DND-41 (cell line): Measurements from ENCODE around the gene DDT.

Source experiments
- EZH2 ChIP-seq: IDR thresholded peaks from 3 replicates; pipeline ENCODE4 v1.6.1; 2012; ENCODE audit warnings: borderline replicate concordance, low read depth, mild to moderate bottlenecking, moderate library complexity, low read length, inconsistent platforms; ENCODE audit not compliant: severe bottlenecking
- TF ChIP-seq, protein P1 (sequence below): IDR thresholded peaks from 2 replicates; pipeline ENCODE4 v1.5.1; 2012; ENCODE audit warnings: borderline replicate concordance, low read length, moderate library complexity, mild to moderate bottlenecking; ENCODE audit not compliant: poor library complexity, severe bottlenecking; ENCODE audit errors: extremely low read depth

DNA sequence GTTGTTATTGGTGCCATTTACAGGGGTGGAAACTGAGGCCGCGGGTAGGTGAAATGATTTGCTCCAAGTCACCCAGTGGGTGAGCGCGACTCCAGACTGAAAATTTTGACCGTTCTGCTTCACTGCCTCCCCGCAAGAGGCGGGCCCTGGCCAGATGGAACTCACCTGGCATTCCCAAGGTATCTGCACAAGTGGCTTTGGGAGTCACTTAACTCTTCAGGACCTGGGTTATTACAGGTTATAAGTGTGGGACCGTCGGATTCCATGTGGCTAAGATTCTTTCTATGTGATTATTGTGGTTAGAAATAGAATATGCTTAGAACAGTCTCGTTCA is 37.5 kb upstream of the DDT start:
- no peak for TF ChIP-seq EZH2
- TF ChIP-seq, protein P1, sequence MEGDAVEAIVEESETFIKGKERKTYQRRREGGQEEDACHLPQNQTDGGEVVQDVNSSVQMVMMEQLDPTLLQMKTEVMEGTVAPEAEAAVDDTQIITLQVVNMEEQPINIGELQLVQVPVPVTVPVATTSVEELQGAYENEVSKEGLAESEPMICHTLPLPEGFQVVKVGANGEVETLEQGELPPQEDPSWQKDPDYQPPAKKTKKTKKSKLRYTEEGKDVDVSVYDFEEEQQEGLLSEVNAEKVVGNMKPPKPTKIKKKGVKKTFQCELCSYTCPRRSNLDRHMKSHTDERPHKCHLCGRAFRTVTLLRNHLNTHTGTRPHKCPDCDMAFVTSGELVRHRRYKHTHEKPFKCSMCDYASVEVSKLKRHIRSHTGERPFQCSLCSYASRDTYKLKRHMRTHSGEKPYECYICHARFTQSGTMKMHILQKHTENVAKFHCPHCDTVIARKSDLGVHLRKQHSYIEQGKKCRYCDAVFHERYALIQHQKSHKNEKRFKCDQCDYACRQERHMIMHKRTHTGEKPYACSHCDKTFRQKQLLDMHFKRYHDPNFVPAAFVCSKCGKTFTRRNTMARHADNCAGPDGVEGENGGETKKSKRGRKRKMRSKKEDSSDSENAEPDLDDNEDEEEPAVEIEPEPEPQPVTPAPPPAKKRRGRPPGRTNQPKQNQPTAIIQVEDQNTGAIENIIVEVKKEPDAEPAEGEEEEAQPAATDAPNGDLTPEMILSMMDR = no peak
